Measurements from ENCODE around the gene ZFAND6.
"Not testable (repeated sequence)": the region's sequence is repeated elsewhere in the genome, so short reads cannot be mapped to it uniquely, and the experiment has no call there.

ZFAND6 gene

DNA sequence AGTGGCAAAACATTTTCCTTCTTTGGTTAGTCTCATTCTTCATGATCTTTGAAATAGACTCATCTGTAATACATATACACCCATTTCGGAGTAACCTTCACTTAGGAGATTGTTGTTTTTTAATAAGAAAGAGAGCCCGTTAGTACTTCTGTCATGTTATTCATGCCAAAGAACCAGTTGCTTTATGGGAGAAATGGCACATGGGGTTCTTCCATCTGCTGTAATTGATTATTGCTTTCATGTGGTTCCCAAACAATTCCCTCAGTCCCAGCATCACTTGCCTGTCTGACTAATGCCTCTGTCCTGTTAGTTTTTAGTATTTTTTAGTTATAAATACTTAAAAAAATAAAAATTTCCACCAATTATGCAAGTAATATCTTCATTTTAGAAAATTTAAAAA is 59.5 kb downstream of the ZFAND6 start:
- TF ChIP-seq, protein P1, sequence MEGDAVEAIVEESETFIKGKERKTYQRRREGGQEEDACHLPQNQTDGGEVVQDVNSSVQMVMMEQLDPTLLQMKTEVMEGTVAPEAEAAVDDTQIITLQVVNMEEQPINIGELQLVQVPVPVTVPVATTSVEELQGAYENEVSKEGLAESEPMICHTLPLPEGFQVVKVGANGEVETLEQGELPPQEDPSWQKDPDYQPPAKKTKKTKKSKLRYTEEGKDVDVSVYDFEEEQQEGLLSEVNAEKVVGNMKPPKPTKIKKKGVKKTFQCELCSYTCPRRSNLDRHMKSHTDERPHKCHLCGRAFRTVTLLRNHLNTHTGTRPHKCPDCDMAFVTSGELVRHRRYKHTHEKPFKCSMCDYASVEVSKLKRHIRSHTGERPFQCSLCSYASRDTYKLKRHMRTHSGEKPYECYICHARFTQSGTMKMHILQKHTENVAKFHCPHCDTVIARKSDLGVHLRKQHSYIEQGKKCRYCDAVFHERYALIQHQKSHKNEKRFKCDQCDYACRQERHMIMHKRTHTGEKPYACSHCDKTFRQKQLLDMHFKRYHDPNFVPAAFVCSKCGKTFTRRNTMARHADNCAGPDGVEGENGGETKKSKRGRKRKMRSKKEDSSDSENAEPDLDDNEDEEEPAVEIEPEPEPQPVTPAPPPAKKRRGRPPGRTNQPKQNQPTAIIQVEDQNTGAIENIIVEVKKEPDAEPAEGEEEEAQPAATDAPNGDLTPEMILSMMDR (IDR thresholded peaks at IDR 0.05; ENCODE audit: low read depth, low read length, missing control alignments): no peak
- no peak for DNase-seq (ENCODE audit: low read depth)
- in situ Hi-C loops (cut with HindIII; ENCODE audit: low sequenced_read_pairs): no loop called here
- no peak overlapping the region for H3K4me3 ChIP-seq (ENCODE audit: low read depth, low read length)

DNA sequence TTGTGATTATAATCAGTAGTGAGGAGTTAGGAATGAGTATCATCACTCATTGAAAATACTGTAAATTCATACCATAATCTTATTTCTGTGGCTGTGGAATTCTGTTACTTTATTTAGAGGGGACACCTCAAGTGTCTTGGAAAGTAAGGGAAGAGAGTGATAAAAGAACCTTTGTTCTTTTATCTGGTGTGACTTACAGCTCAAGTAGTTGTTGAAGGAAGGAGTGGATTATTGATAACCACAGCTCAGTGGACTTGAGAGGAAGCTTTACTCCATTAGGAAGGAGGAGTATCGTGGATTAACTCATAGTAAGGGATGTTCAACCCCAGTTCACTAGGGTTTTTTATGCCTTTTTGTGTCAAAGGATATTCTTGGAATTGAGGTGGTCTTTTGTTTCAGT is 61.2 kb downstream of the ZFAND6 start:
- DNase-seq (ENCODE audit: low read depth): no peak
- TF ChIP-seq, protein P1 (IDR thresholded peaks at IDR 0.05; ENCODE audit: low read depth, low read length, missing control alignments): no peak
- in situ Hi-C loops (cut with HindIII; ENCODE audit: low sequenced_read_pairs): no loop called here
- H3K4me3 ChIP-seq (ENCODE audit: low read depth, low read length): no peak overlapping the region

DNA sequence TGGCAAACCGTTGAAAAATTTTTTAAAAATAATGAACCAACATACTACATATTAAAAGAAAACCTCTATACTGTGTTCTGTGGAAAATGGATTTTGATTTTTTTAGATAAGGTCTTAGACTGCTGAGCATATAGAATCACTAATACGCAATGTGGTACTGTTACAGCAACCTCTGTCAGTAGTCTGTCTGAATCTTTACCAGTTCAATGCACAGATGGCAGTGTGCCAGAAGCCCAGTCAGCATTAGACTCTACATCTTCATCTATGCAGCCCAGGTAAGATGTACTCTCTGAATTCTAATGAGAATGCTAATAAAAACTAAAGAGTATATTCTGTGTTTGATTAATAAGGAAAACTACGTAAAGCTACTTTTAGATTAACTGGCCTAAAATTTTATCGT is 62.1 kb downstream of the ZFAND6 start:
- no peak overlapping the region for H3K4me3 ChIP-seq (ENCODE audit: low read depth, low read length)
- in situ Hi-C loops (cut with HindIII; ENCODE audit: low sequenced_read_pairs): no loop called here
- no peak for DNase-seq (ENCODE audit: low read depth)
- TF ChIP-seq, protein P1 (IDR thresholded peaks at IDR 0.05; ENCODE audit: low read depth, low read length, missing control alignments): no peak

DNA sequence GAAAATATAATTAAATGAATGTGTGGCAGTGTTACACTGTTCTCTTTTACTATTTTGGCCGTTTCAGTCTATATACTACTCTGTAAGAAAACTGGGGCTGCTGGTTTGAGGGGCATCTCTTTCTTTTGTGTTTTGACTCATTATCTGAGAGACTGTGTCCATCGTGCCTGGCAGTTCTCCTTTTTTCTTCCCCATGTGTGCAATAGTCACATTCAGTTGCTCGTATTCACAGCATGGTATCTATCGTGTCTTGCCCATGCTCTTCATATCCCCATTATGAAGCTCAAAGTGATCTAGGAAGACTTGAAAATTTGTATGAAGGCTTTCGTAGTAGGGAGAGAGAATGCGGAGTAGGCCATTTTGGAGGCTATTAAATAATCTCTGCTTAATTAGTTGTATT is 63.6 kb downstream of the ZFAND6 start:
- H3K4me3 ChIP-seq (ENCODE audit: low read depth, low read length): no peak overlapping the region
- in situ Hi-C loops (cut with HindIII; ENCODE audit: low sequenced_read_pairs): no loop called here
- no peak for DNase-seq (ENCODE audit: low read depth)
- TF ChIP-seq, protein P1 (IDR thresholded peaks at IDR 0.05; ENCODE audit: low read depth, low read length, missing control alignments): no peak

DNA sequence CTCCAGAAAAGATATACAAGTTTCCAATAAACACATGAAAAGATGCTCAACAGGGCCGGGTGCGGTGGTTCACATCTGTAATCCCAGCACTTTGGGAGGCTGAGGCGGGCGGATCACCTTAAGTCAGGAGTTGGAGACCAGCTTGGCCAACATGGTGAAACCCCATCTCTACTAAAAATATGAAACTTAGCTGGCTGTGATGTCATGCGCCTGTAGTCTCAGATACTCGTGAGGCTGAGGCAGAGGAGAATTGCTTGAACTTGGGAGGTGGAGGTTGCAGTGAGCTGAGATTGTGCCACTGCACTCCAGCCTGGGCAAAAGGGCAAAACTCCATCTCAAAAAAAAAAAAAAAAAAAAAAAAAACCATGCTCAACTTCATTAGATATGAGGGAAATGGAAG is 67.8 kb downstream of the ZFAND6 start:
- DNase-seq (ENCODE audit: low read depth); in situ Hi-C loops (cut with HindIII; ENCODE audit: low sequenced_read_pairs): not testable (repeated sequence)

DNA sequence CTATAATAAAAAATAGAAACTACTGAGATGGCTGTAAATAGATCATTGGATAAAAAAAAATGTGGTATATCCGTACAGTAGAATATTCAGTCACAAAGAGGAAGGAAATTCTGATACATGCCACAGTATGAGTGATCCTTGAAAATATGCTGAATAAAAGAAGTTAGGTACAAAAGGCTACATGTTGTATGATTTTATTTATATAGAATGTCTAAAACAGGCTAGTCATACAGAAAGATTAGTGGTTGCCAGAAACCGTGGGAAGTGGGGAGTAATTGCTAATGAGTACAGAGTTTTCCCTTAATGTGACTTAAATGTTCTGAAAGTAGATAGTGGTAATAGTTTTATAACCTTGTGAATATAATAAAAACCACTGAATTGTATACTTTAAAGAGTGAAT is 68.4 kb downstream of the ZFAND6 start:
- TF ChIP-seq, protein P1 (IDR thresholded peaks at IDR 0.05; ENCODE audit: low read depth, low read length, missing control alignments): no peak

More for the DNA sequence above, 67.8 kb downstream of the ZFAND6 start:
- H3K4me3 ChIP-seq (ENCODE audit: low read depth, low read length): not testable (repeated sequence)

DNA sequence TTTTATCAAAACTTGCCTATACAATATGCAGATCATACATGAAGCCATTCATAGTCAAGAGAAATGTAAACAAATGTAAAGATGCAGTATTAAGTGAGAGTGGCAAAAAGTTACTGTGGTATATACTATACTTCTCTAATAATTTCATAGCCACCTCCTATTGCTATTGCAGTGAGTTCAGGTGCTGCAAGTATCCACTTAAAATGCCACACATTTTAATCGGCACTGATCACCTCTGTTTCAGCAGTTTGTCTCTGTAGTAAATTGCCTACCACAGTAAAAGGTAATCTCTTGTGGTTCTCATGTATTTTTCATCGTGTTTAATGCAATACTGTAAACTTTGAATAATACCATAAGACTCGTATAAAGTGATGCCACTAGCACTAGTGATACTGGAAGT is 72.9 kb downstream of the ZFAND6 start:
- TF ChIP-seq, protein P1 (IDR thresholded peaks at IDR 0.05; ENCODE audit: low read depth, low read length, missing control alignments): no peak
- in situ Hi-C loops (cut with HindIII; ENCODE audit: low sequenced_read_pairs): no loop called here
- H3K4me3 ChIP-seq (ENCODE audit: low read depth, low read length): no peak overlapping the region
- DNase-seq (ENCODE audit: low read depth): no peak

More for the DNA sequence above, 68.4 kb downstream of the ZFAND6 start:
- no peak for DNase-seq (ENCODE audit: low read depth)
- H3K4me3 ChIP-seq (ENCODE audit: low read depth, low read length): no peak overlapping the region
- in situ Hi-C loops (cut with HindIII; ENCODE audit: low sequenced_read_pairs): no loop called here

Data from astrocyte of the cerebellum (primary cell).